Ascending aorta (tissue), 2 donors: ENCODE measurements around the gene PCDH10. TPM values are rescaled to one million over a fixed set of nuclear protein-coding genes. Genes with fewer than 3 reads are reported as not detected.

Source experiments
- DNase-seq, 2 donors: peaks; one replicate each; pipeline ENCODE4 v3.0.0-alpha.2; 2019; ENCODE audit warnings: low spot score in 2 of 2
- H3K27ac ChIP-seq, 2 donors: fragments of 200-600 bp; sonication (generic); one replicate each; pipeline ENCODE4 v1.5.1; 2016 to 2017; ENCODE audit warnings: mild to moderate bottlenecking in 1 of 2
- H3K27me3 ChIP-seq: fragments of 200-600 bp; sonication (generic); one replicate; pipeline ENCODE4 v1.5.1; 2017
- H3K36me3 ChIP-seq, 2 donors: fragments of 200-600 bp; sonication (generic); one replicate each; pipeline ENCODE4 v1.5.1; 2016
- H3K4me1 ChIP-seq, 2 donors: fragments of 200-600 bp; sonication (generic); one replicate each; pipeline ENCODE4 v1.5.1; 2016 to 2017; ENCODE audit warnings: mild to moderate bottlenecking in 1 of 2
- H3K4me3 ChIP-seq, 2 donors: fragments of 200-600 bp; sonication (generic); one replicate each; pipeline ENCODE4 v1.5.1; 2016 to 2017; ENCODE audit warnings: mild to moderate bottlenecking in 1 of 2
- H3K9me3 ChIP-seq, 2 donors: fragments of 200-600 bp; sonication (generic); one replicate each; pipeline ENCODE4 v1.5.1; 2016
- intact Hi-C: fragments of 100-400 bp; cut with DNase I; formaldehyde crosslinking; loops from one replicate; pipeline ENCODE4 v1.15.1; 2023
- total RNA-seq: library from RNA; depleted of rRNA; stranded (reverse); fragments of >200 nt; gene quantifications from one replicate; pipeline ENCODE4 v1.1.0, GENCODE V29; 2016
- TF ChIP-seq, protein P1 (sequence below), 3 experiments: fragments of 200-600 bp in 2 of 3; fragments of 450-650 bp in 1 of 3; sonication (generic) in 2 of 3; IDR thresholded peaks; one replicate each; pipeline ENCODE4 v1.5.1; 2016 to 2019; ENCODE audit warnings: antibody characterized with exemption in 3 of 3, mild to moderate bottlenecking in 1 of 3, moderate library complexity in 1 of 3

The PCDH10 gene, protein sequence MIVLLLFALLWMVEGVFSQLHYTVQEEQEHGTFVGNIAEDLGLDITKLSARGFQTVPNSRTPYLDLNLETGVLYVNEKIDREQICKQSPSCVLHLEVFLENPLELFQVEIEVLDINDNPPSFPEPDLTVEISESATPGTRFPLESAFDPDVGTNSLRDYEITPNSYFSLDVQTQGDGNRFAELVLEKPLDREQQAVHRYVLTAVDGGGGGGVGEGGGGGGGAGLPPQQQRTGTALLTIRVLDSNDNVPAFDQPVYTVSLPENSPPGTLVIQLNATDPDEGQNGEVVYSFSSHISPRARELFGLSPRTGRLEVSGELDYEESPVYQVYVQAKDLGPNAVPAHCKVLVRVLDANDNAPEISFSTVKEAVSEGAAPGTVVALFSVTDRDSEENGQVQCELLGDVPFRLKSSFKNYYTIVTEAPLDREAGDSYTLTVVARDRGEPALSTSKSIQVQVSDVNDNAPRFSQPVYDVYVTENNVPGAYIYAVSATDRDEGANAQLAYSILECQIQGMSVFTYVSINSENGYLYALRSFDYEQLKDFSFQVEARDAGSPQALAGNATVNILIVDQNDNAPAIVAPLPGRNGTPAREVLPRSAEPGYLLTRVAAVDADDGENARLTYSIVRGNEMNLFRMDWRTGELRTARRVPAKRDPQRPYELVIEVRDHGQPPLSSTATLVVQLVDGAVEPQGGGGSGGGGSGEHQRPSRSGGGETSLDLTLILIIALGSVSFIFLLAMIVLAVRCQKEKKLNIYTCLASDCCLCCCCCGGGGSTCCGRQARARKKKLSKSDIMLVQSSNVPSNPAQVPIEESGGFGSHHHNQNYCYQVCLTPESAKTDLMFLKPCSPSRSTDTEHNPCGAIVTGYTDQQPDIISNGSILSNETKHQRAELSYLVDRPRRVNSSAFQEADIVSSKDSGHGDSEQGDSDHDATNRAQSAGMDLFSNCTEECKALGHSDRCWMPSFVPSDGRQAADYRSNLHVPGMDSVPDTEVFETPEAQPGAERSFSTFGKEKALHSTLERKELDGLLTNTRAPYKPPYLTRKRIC
- total RNA-seq, result 45.3 TPM

DNA sequence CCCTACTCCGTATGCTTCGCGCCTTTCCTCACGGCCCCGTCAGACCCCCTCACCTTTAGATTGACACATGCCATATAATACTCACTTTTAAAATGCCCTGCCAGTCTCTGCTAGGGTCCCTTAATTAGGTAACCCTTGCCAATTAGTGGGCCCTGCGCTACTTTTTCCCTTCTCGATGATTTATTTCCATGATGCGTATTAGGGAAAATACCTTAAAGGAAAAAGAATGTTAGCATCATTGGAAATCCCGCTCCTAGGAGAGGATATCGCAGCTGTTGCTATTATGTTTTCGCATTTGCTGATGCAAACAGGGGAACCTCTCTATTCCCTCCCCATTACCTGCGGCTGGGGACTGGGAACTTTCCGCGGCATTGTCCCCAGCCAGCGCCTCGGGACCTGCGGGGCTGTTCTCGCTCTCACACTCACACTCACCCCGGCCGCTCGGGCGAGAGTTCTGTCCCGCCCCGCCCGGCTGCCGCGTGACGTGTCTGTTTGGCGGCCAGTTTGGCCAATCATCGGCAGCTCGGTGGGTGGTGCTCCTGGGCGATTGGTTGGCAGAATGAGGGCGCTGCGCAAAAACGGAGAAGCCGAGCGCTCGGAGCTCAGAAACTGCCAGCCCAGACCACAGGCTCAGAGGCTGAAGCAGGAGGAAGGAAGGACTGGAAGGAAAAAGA is at the start of gene PCDH10:
Gene PCDH10 (plus strand): TSS at position 605 of the 674 bp plus-strand sequence. CDS start 847 bp downstream, outside the sequence.
- TF ChIP-seq, protein P1, sequence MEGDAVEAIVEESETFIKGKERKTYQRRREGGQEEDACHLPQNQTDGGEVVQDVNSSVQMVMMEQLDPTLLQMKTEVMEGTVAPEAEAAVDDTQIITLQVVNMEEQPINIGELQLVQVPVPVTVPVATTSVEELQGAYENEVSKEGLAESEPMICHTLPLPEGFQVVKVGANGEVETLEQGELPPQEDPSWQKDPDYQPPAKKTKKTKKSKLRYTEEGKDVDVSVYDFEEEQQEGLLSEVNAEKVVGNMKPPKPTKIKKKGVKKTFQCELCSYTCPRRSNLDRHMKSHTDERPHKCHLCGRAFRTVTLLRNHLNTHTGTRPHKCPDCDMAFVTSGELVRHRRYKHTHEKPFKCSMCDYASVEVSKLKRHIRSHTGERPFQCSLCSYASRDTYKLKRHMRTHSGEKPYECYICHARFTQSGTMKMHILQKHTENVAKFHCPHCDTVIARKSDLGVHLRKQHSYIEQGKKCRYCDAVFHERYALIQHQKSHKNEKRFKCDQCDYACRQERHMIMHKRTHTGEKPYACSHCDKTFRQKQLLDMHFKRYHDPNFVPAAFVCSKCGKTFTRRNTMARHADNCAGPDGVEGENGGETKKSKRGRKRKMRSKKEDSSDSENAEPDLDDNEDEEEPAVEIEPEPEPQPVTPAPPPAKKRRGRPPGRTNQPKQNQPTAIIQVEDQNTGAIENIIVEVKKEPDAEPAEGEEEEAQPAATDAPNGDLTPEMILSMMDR (IDR thresholded peaks at IDR 0.05), result no peak

DNA sequence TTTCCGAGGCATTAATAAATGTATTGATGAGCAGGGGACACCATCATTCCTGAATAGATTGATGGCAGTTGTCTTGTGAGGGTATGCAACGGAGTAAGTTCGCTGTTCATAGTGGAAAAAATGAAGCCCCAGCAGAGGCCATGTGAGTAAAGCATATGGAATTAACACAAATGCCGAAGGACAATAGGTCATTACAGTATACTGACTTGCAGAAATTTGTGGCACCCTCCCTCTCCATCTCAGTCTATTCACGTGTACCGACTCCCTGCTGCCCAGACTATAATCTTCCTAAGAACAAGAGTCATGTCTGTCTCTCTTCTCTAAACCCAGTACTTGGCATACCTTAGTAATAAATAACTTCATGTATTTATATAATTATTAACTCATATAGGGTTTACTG is 47.1 kb upstream of the PCDH10 start:
- TF ChIP-seq, protein P1 (IDR thresholded peaks at IDR 0.05), result no peak
- DNase-seq, result no peak
- intact Hi-C loops, result no loop called here
- Histone ChIP-seq H3K27ac (no peak overlapping the region), H3K9me3 (no peaks in the 10 kb centered on the region), H3K27me3 (no peaks in the 10 kb centered on the region), H3K4me1 (no peaks in the 10 kb centered on the region), H3K36me3 (no peaks in the 10 kb centered on the region), H3K4me3 (no peak overlapping the region)

More for the DNA sequence above, at the start of gene PCDH10:
- peak within 1 kb of the TSS; percentile 58 to 79 for H3K4me3 ChIP-seq
- no peaks in the 10 kb centered on the region for H3K9me3 ChIP-seq
- peak within 1 kb of the TSS; percentile 86 to 93 for H3K27ac ChIP-seq
- no peaks in the 10 kb centered on the region for H3K4me1 ChIP-seq
- no peaks in the 10 kb centered on the region for H3K27me3 ChIP-seq
- intact Hi-C loops, result loop anchor here (5.0 to 10.0 kb wide), 4 partner anchors 168 to 1056 kb away; partner anchors contain the start of gene PABPC4L
- H3K36me3 ChIP-seq, result no peaks in the 10 kb centered on the region
- peak; percentile 77 to 97 for DNase-seq

DNA sequence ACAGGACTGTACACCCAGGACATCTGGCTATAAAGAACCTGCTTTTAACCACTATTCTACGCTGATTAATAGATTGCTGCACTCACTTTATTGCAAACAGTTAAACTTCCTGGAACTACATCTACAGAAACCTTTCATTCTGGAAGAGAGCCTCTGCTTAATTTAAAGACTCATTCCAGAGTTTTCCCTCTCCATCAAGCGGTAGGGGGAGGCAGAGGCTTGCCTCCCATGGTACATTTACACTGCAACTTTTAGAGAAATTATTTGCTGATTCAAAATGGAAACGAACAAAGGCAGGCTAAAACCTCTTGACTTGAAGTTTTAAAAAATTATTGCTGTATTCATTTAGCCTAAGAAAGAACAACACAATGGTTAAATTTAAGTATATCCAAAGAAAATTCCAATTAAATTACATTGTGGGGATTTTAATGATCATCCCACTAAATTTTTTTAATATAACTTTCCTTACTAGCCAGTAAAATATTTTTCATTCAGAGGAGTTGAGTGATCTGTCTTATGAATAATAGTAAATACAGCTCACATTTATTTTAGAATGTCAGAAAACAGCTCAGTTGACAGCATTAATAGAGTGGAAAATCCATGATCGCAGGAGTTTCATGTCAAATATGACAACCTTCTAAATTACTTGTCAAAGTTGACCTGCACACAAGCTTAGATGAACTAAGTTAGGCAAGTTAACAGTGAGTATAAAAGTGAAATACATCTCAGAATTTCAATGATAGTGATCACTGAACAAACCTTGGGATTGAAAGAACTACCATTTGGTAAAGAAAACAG is 46.3 kb upstream of the PCDH10 start:
- no peaks in the 10 kb centered on the region for H3K4me1 ChIP-seq
- H3K36me3 ChIP-seq, result no peaks in the 10 kb centered on the region
- no peaks in the 10 kb centered on the region for H3K9me3 ChIP-seq
- no peak overlapping the region for H3K27ac ChIP-seq
- DNase-seq, result no peak
- no peaks in the 10 kb centered on the region for H3K27me3 ChIP-seq
- intact Hi-C loops, result no loop called here
- TF ChIP-seq, protein P1 (IDR thresholded peaks at IDR 0.05), result no peak
- H3K4me3 ChIP-seq, result no peak overlapping the region

DNA sequence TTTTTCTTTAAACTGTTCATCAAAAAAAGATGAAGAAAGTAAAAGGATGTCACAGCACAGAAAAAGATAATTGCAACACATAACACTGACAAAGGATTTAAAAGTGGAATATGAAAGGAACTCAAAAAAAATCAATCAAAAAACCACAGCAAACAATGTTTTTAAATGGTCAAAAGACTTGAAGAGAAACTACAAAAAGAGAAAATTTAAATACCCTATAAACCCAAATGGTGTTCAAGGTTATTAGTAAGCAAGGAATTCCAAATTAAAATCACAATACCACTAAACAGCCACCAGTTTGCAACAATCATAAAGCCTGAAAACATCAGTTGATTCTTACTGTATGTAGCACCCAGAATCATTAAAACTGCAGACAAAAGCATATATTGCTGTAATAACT is 36.5 kb upstream of the PCDH10 start:
- TF ChIP-seq, protein P1 (IDR thresholded peaks at IDR 0.05), result no peak
- no peak overlapping the region for H3K4me3 ChIP-seq
- no peak overlapping the region for H3K27ac ChIP-seq
- no peaks in the 10 kb centered on the region for H3K27me3 ChIP-seq
- DNase-seq, result no peak
- H3K36me3 ChIP-seq, result no peaks in the 10 kb centered on the region
- intact Hi-C loops, result no loop called here
- H3K9me3 ChIP-seq, result no peaks in the 10 kb centered on the region
- no peaks in the 10 kb centered on the region for H3K4me1 ChIP-seq
